K562 (cell line): Measurements from ENCODE around the gene PRKAG2. TPM values are rescaled to one million over a fixed set of nuclear protein-coding genes. Genes with fewer than 3 reads are reported as not detected.
A peak's percentile ranks its signal among the peaks of the same experiment; 100 is the strongest.

Source experiments
- CBFA2T3 ChIP-seq: fragments of 450-650 bp; IDR thresholded peaks from 2 replicates; pipeline ENCODE4 v1.6.1; 2017
- HDAC8 ChIP-seq: fragments of 450-650 bp; IDR thresholded peaks from 2 replicates; pipeline ENCODE4 v1.6.1; 2016; ENCODE audit warnings: mild to moderate bottlenecking, missing genetic modification characterization, moderate library complexity, missing compliant biosample characterization
- HNRNPK ChIP-seq: fragments of 200-400 bp; formaldehyde crosslinking; IDR thresholded peaks from one replicate; pipeline ENCODE4 v1.6.1; 2018; ENCODE audit warnings: mild to moderate bottlenecking, low read depth, low read length; ENCODE audit not compliant: poor library complexity, severe bottlenecking
- MBD1 ChIP-seq: fragments of 250-450 bp; sonication (Bioruptor Pico); IDR thresholded peaks from 2 replicates; pipeline ENCODE4 v1.8.0; 2022; ENCODE audit warnings: inconsistent platforms
- TARDBP ChIP-seq: fragments of 450-650 bp; IDR thresholded peaks from 2 replicates; pipeline ENCODE4 v1.6.1; 2016
- TCF15 ChIP-seq: fragments of 250-450 bp; sonication (Bioruptor Pico); IDR thresholded peaks from 2 replicates; pipeline ENCODE4 v1.8.0; 2022; ENCODE audit warnings: moderate library complexity, mild to moderate bottlenecking, inconsistent platforms
- XRCC3 ChIP-seq: fragments of 450-650 bp; IDR thresholded peaks from 2 replicates; pipeline ENCODE4 v1.6.1; 2017; ENCODE audit warnings: mild to moderate bottlenecking, moderate library complexity
- ZNF57 ChIP-seq: fragments of 450-650 bp; formaldehyde crosslinking; IDR thresholded peaks from 2 replicates; pipeline ENCODE4 v1.4.0; 2020; ENCODE audit warnings: mild to moderate bottlenecking, moderate library complexity
- polyA plus RNA-seq, 8 experiments: library from polyadenylated mRNA; depleted of rRNA in 4 of 8; stranded (reverse) in 5 of 8; unstranded in 3 of 8; fragments of >200 nt; fragmentation: Nextera tagmentation in 2 of 8; fragmentation: Illumina TruSeq in 1 of 8; extraction: Ambion mirVana in 2 of 8; extraction: Trizol in 1 of 8; gene quantifications; 2 replicates each; pipeline versions ENCODE4 v1.2.1 to v1.2.3, GENCODE V29; 2011 to 2014; ENCODE audit warnings: inconsistent platforms in 1 of 8, missing spikeins in 1 of 8
- total RNA-seq, 7 experiments: library from RNA; depleted of rRNA in 6 of 7; stranded (reverse); fragments of >200 nt in 6 of 7; fragmentation: Illumina TruSeq in 2 of 7; extraction: Trizol in 2 of 7; gene quantifications; 2 replicates each; pipeline versions ENCODE4 v1.2.1 to v1.2.3, GENCODE V29; 2011 to 2021; ENCODE audit warnings: low replicate concordance in 1 of 7

Gene PRKAG2
- total and polyA plus RNA-seq, 9 of the 15 experiments (the other 6 are each of a cell fraction or from before 2014, with no cell fraction given) = 0.99 to 5.6 (median 3.3) TPM

- TF ChIP-seq MBD1 (CRISPR knock-in tag) = peak; percentile 99
- TF ChIP-seq HDAC8 (tag) = peak; percentile 31; the same call in 1 of the 2 replicates
- TF ChIP-seq ZNF57 (CRISPR knock-in tag) = no peak
- 0 out of 2 replicates have a peak, but pooled peaks have one; percentile 61 for TF ChIP-seq TARDBP
- no peak for TF ChIP-seq HNRNPK
- TF ChIP-seq TCF15 (CRISPR knock-in tag) = 0 out of 2 replicates have a peak, but pooled peaks have one; percentile 29
- no peak for TF ChIP-seq CBFA2T3
- TF ChIP-seq XRCC3 = no peak
- TF ChIP-seq, all 486 proteins: peak for 44
These were observed 356.3 kb downstream of the PRKAG2 start (continued) for GRCh38 chr7:151520419-151521261.
